ENCODE results near the gene HNRNPDL. TPM values are rescaled to one million over a fixed set of nuclear protein-coding genes. Genes with fewer than 3 reads are reported as not detected.
A peak's percentile ranks its signal among the peaks of the same experiment; 100 is the strongest.

HNRNPDL gene
- total and polyA plus RNA-seq, 2 of the 13 experiments (the other 11 are each of a cell fraction or from before 2014, with no cell fraction given): 167 to 414 TPM

DNA sequence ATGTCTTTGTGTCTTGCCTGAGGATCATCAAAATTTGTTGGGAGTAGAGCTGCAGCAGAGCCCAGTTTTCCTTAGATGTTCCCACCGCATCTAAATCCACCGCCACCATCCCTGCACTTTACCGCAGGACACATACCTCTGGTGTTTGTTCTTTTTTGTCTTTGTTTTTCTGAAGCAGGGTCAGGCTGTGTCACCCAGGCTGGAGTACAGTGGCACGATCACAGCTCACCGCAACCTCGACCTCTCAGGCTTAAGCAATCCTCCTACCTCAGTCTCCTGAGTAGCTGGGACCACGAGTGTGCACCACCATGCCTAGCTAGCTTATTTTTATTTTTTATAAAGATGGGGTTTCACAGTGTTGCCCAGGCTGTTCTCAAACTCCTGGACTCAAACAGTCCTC, 4.7 kb upstream of the HNRNPDL start (continued):
- TF ChIP-seq SOX5 (CRISPR knock-in tag; IDR thresholded peaks at IDR 0.05; ENCODE audit: borderline replicate concordance): peak; percentile 82
- no peak for TF ChIP-seq ZNF296 (CRISPR knock-in tag; conservative IDR thresholded peaks at IDR 0.05)
- TF ChIP-seq, protein P1, sequence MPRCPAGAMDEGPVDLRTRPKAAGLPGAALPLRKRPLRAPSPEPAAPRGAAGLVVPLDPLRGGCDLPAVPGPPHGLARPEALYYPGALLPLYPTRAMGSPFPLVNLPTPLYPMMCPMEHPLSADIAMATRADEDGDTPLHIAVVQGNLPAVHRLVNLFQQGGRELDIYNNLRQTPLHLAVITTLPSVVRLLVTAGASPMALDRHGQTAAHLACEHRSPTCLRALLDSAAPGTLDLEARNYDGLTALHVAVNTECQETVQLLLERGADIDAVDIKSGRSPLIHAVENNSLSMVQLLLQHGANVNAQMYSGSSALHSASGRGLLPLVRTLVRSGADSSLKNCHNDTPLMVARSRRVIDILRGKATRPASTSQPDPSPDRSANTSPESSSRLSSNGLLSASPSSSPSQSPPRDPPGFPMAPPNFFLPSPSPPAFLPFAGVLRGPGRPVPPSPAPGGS (CRISPR knock-in tag; IDR thresholded peaks at IDR 0.05): no peak
- TF ChIP-seq, protein P2, sequence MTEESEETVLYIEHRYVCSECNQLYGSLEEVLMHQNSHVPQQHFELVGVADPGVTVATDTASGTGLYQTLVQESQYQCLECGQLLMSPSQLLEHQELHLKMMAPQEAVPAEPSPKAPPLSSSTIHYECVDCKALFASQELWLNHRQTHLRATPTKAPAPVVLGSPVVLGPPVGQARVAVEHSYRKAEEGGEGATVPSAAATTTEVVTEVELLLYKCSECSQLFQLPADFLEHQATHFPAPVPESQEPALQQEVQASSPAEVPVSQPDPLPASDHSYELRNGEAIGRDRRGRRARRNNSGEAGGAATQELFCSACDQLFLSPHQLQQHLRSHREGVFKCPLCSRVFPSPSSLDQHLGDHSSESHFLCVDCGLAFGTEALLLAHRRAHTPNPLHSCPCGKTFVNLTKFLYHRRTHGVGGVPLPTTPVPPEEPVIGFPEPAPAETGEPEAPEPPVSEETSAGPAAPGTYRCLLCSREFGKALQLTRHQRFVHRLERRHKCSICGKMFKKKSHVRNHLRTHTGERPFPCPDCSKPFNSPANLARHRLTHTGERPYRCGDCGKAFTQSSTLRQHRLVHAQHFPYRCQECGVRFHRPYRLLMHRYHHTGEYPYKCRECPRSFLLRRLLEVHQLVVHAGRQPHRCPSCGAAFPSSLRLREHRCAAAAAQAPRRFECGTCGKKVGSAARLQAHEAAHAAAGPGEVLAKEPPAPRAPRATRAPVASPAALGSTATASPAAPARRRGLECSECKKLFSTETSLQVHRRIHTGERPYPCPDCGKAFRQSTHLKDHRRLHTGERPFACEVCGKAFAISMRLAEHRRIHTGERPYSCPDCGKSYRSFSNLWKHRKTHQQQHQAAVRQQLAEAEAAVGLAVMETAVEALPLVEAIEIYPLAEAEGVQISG (CRISPR knock-in tag; IDR thresholded peaks at IDR 0.05): peak; percentile 45
- no peak for TF ChIP-seq ATF1 (CRISPR knock-in tag; IDR thresholded peaks at IDR 0.05)
- no peak for TF ChIP-seq FOXC1 (CRISPR knock-in tag; IDR thresholded peaks at IDR 0.05; ENCODE audit: borderline replicate concordance)
- TF ChIP-seq HDAC2 (CRISPR knock-in tag; IDR thresholded peaks at IDR 0.05): 0 out of 2 replicates have a peak, but pooled peaks have one; percentile 53
- TF ChIP-seq HOXA7 (CRISPR knock-in tag; IDR thresholded peaks at IDR 0.05): no peak
- no peak for TF ChIP-seq BORCS8-MEF2B (CRISPR knock-in tag; IDR thresholded peaks at IDR 0.05)
- no peak for TF ChIP-seq PHB2 (IDR thresholded peaks at IDR 0.05; ENCODE audit: partially characterized antibody)
- TF ChIP-seq CC2D1A (CRISPR knock-in tag; IDR thresholded peaks at IDR 0.05): no peak
- TF ChIP-seq ZMYM3 (CRISPR knock-in tag; IDR thresholded peaks at IDR 0.05): peak; percentile 67; the same call in 1 of the 2 replicates
- no peak for TF ChIP-seq SNRNP70 (IDR thresholded peaks at IDR 0.05; ENCODE audit: low read depth, low read length)
- no peak for TF ChIP-seq ZNF556 (CRISPR knock-in tag; IDR thresholded peaks at IDR 0.05; ENCODE audit: borderline replicate concordance)
- TF ChIP-seq ZC3H4 (CRISPR knock-in tag; IDR thresholded peaks at IDR 0.05; ENCODE audit: borderline replicate concordance): no peak
- TF ChIP-seq MIXL1 (CRISPR knock-in tag; IDR thresholded peaks at IDR 0.05): no peak
- peak; percentile 25; the same call in 1 of the 2 replicates for TF ChIP-seq RXRB (CRISPR knock-in tag; IDR thresholded peaks at IDR 0.05; ENCODE audit: borderline replicate concordance)
- 0 out of 2 replicates have a peak, but pooled peaks have one; percentile 21 for TF ChIP-seq DPF2 (CRISPR knock-in tag; IDR thresholded peaks at IDR 0.05; ENCODE audit: borderline replicate concordance, low read depth)
- TF ChIP-seq, protein P3, sequence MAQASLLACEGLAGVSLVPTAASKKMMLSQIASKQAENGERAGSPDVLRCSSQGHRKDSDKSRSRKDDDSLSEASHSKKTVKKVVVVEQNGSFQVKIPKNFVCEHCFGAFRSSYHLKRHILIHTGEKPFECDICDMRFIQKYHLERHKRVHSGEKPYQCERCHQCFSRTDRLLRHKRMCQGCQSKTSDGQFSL (CRISPR knock-in tag; IDR thresholded peaks at IDR 0.05): no peak
- no peak for TF ChIP-seq SRY (CRISPR knock-in tag; IDR thresholded peaks at IDR 0.05)
- 0 out of 2 replicates have a peak, but pooled peaks have one; percentile 22 for TF ChIP-seq IRF2 (CRISPR knock-in tag; IDR thresholded peaks at IDR 0.05)
- no peak for TF ChIP-seq SMARCC2 (IDR thresholded peaks at IDR 0.05)
- TF ChIP-seq SALL1 (CRISPR knock-in tag; IDR thresholded peaks at IDR 0.05): peak; percentile 65
- TF ChIP-seq CREM (IDR thresholded peaks at IDR 0.05): peak; percentile 18; the same call in 1 of the 2 replicates
- TF ChIP-seq CREM (CRISPR knock-in tag; IDR thresholded peaks at IDR 0.05): no peak
- TF ChIP-seq TRIM24 (CRISPR knock-in tag; IDR thresholded peaks at IDR 0.05): no peak
- TF ChIP-seq TBX2 (CRISPR knock-in tag; IDR thresholded peaks at IDR 0.05; ENCODE audit: borderline replicate concordance): peak; percentile 23; the same call in 1 of the 2 replicates
- TF ChIP-seq ZNF44 (CRISPR knock-in tag; IDR thresholded peaks at IDR 0.05): 0 out of 2 replicates have a peak, but pooled peaks have one; percentile 28
- TF ChIP-seq GABPB1 (CRISPR knock-in tag; IDR thresholded peaks at IDR 0.05): no peak
- no peak for TF ChIP-seq FIP1L1 (IDR thresholded peaks at IDR 0.05; ENCODE audit: borderline replicate concordance, insufficient read depth, low read depth, low read length)
